HEK293 (cell line): Measurements from ENCODE around the gene INO80.

ENCODE experiments used
- CTCF ChIA-PET: fragments of 350-600 bp; formaldehyde crosslinking; extraction: SDS; loops from one replicate; lab custom pipeline; 2021; ENCODE audit warnings: antibody characterized with exemption; lab: Yijun Ruan, JAX
- POLR2A ChIA-PET: fragments of 300-600 bp; formaldehyde crosslinking; extraction: SDS; loops from one replicate; lab custom pipeline; 2020; ENCODE audit warnings: antibody characterized with exemption, inconsistent platforms; lab: Yijun Ruan, JAX
- H3K27ac ChIP-seq: fragments of 200-500 bp; sonication (Bioruptor generic); 2 replicates; pipeline ENCODE4 v1.5.1; 2014; ENCODE audit warnings: low read depth, low read length, control low read depth, inconsistent platforms; ENCODE audit errors: extremely low read depth
- H3K36me3 ChIP-seq, 2 experiments: fragments of 200-500 bp in 1 of 2; sonication (Bioruptor generic) in 1 of 2; 1 replicate in 1 of 2; 2 replicates in 1 of 2; pipeline ENCODE4 v1.5.1; 2014 to 2017; ENCODE audit warnings: inconsistent platforms in 2 of 2, low read length in 2 of 2; ENCODE audit not compliant: control insufficient read depth in 2 of 2, insufficient read depth in 1 of 2
- H3K4me1 ChIP-seq: fragments of 200-500 bp; sonication (Bioruptor generic); 2 replicates; pipeline ENCODE4 v1.5.1; 2014; ENCODE audit warnings: mild to moderate bottlenecking, low read length, inconsistent platforms; ENCODE audit not compliant: control insufficient read depth, insufficient read depth
- H3K4me3 ChIP-seq: 2 replicates; pipeline ENCODE4 v1.5.1; 2011; ENCODE audit warnings: low read depth, mild to moderate bottlenecking, control low read depth, low read length, moderate library complexity
- H3K9me3 ChIP-seq: fragments of 200-500 bp; sonication (Bioruptor generic); 2 replicates; pipeline ENCODE4 v1.5.1; 2014; ENCODE audit warnings: low read depth, low read length, inconsistent platforms; ENCODE audit not compliant: control insufficient read depth, insufficient read depth
- AEBP2 ChIP-seq: fragments of 450-650 bp; formaldehyde crosslinking; IDR thresholded peaks from 2 replicates; pipeline ENCODE4 v1.5.1; 2016; ENCODE audit warnings: missing biosample characterization, missing genetic modification characterization, borderline replicate concordance
- GLIS1 ChIP-seq: fragments of 450-650 bp; formaldehyde crosslinking; IDR thresholded peaks from 2 replicates; pipeline ENCODE4 v1.5.1; 2016; ENCODE audit warnings: missing biosample characterization, missing genetic modification characterization
- MEIS1 ChIP-seq: sonication (generic); formaldehyde crosslinking; IDR thresholded peaks from 2 replicates; pipeline ENCODE4 v1.8.1; 2022; ENCODE audit warnings: missing genetic modification reagents, mild to moderate bottlenecking, borderline replicate concordance
- OVOL3 ChIP-seq: fragments of 450-650 bp; formaldehyde crosslinking; IDR thresholded peaks from 2 replicates; pipeline ENCODE4 v1.5.1; 2016; ENCODE audit warnings: missing biosample characterization, missing genetic modification characterization
- REST ChIP-seq: fragments of 450-650 bp; formaldehyde crosslinking; IDR thresholded peaks from 2 replicates; pipeline ENCODE4 v1.5.1; 2016; ENCODE audit warnings: missing biosample characterization, missing genetic modification characterization
- ZFP37 ChIP-seq: fragments of 450-650 bp; formaldehyde crosslinking; IDR thresholded peaks from 2 replicates; pipeline ENCODE4 v1.5.1; 2016; ENCODE audit warnings: missing biosample characterization, missing genetic modification characterization
- ZIC2 ChIP-seq: fragments of 450-650 bp; formaldehyde crosslinking; IDR thresholded peaks from 2 replicates; pipeline ENCODE4 v1.5.1; 2016; ENCODE audit warnings: missing biosample characterization, missing genetic modification characterization
- ZNF140 ChIP-seq: fragments of 450-650 bp; formaldehyde crosslinking; IDR thresholded peaks from 2 replicates; pipeline ENCODE4 v1.5.1; 2016; ENCODE audit warnings: missing biosample characterization, missing genetic modification characterization
- ZNF155 ChIP-seq: fragments of 450-650 bp; formaldehyde crosslinking; IDR thresholded peaks from 2 replicates; pipeline ENCODE4 v1.5.1; 2016; ENCODE audit warnings: missing biosample characterization, missing genetic modification characterization
- ZNF175 ChIP-seq: fragments of 450-650 bp; formaldehyde crosslinking; IDR thresholded peaks from 2 replicates; pipeline ENCODE4 v1.5.1; 2016; ENCODE audit warnings: missing biosample characterization, missing genetic modification characterization
- ZNF2 ChIP-seq: fragments of 450-650 bp; formaldehyde crosslinking; IDR thresholded peaks from 2 replicates; pipeline ENCODE4 v1.5.1; 2016; ENCODE audit warnings: missing biosample characterization, missing genetic modification characterization
- ZNF248 ChIP-seq: fragments of 450-650 bp; formaldehyde crosslinking; IDR thresholded peaks from 2 replicates; pipeline ENCODE4 v1.5.1; 2017; ENCODE audit warnings: missing biosample characterization, missing genetic modification characterization
- ZNF292 ChIP-seq: fragments of 450-650 bp; formaldehyde crosslinking; IDR thresholded peaks from 2 replicates; pipeline ENCODE4 v1.5.1; 2016; ENCODE audit warnings: low read depth, missing biosample characterization, missing genetic modification characterization, borderline replicate concordance
- ZNF366 ChIP-seq: fragments of 450-650 bp; formaldehyde crosslinking; conservative IDR thresholded peaks from 2 replicates; pipeline ENCODE4 v1.5.1; 2016; ENCODE audit warnings: missing biosample characterization, missing genetic modification characterization
- ZNF37A ChIP-seq: fragments of 450-650 bp; IDR thresholded peaks from 2 replicates; pipeline ENCODE4 v1.5.1; 2018; ENCODE audit warnings: missing biosample characterization, missing genetic modification characterization
- ZNF423 ChIP-seq: fragments of 450-650 bp; formaldehyde crosslinking; IDR thresholded peaks from 2 replicates; pipeline ENCODE4 v1.5.1; 2016; ENCODE audit warnings: missing biosample characterization, missing genetic modification characterization
- ZNF558 ChIP-seq: fragments of 450-650 bp; formaldehyde crosslinking; IDR thresholded peaks from 2 replicates; pipeline ENCODE4 v1.5.1; 2016; ENCODE audit warnings: missing biosample characterization, missing genetic modification characterization
- ZNF560 ChIP-seq: fragments of 450-650 bp; formaldehyde crosslinking; IDR thresholded peaks from 2 replicates; pipeline ENCODE4 v1.5.1; 2017; ENCODE audit warnings: missing biosample characterization, missing genetic modification characterization, borderline replicate concordance
- ZNF621 ChIP-seq: fragments of 450-650 bp; formaldehyde crosslinking; IDR thresholded peaks from 2 replicates; pipeline ENCODE4 v1.5.1; 2017; ENCODE audit warnings: missing biosample characterization, missing genetic modification characterization
- ZNF626 ChIP-seq: fragments of 450-650 bp; sonication (Bioruptor Pico); formaldehyde crosslinking; IDR thresholded peaks from 2 replicates; pipeline ENCODE4 v1.5.1; 2018; ENCODE audit warnings: missing biosample characterization, missing genetic modification characterization, inconsistent platforms
- ZNF664 ChIP-seq: fragments of 450-650 bp; formaldehyde crosslinking; IDR thresholded peaks from 2 replicates; pipeline ENCODE4 v1.5.1; 2016; ENCODE audit warnings: missing biosample characterization, missing genetic modification characterization
- ZNF707 ChIP-seq: fragments of 450-650 bp; formaldehyde crosslinking; IDR thresholded peaks from 2 replicates; pipeline ENCODE4 v1.5.1; 2016; ENCODE audit warnings: missing biosample characterization, missing genetic modification characterization
- ZSCAN30 ChIP-seq: fragments of 450-650 bp; IDR thresholded peaks from 2 replicates; pipeline ENCODE4 v1.5.1; 2018; ENCODE audit warnings: missing biosample characterization, mild to moderate bottlenecking, missing genetic modification characterization, moderate library complexity
- TF ChIP-seq, protein P1 (sequence below): fragments of 450-650 bp; formaldehyde crosslinking; IDR thresholded peaks from 2 replicates; pipeline ENCODE4 v1.5.0; 2017; ENCODE audit warnings: missing biosample characterization, missing genetic modification characterization, borderline replicate concordance
- TF ChIP-seq, protein P2 (sequence below): fragments of 450-650 bp; formaldehyde crosslinking; IDR thresholded peaks from 2 replicates; pipeline ENCODE4 v1.5.1; 2017; ENCODE audit warnings: missing biosample characterization, missing genetic modification characterization
- TF ChIP-seq, protein P3 (sequence below): fragments of 450-650 bp; formaldehyde crosslinking; IDR thresholded peaks from 2 replicates; pipeline ENCODE4 v1.5.1; 2017; ENCODE audit warnings: missing biosample characterization, missing genetic modification characterization

Gene INO80

DNA sequence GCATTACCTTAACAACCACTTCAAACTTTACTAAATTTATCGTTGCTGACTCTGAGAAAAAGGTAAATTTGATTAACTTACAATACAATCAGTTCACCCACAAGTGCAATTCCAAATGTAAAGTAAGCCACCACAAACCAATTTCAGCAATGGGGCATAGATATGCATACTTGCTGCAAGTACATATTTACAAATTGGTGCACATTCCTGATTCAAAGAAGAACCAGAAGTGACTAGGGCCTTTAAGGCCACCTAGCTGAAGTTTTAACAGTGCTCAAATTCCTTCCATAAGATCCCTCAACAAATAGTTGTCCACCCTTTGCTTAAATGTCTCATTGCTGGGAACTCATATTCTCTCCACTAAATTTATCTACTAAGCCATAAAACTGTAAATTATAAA, 67.2 kb downstream of the INO80 start (continued):
- TF ChIP-seq ZNF175 (tag by site-specific recombination): no peak
- no peak for TF ChIP-seq ZNF366 (tag by site-specific recombination)
- no peak for TF ChIP-seq ZFP37 (tag by site-specific recombination)
- TF ChIP-seq, protein P1, sequence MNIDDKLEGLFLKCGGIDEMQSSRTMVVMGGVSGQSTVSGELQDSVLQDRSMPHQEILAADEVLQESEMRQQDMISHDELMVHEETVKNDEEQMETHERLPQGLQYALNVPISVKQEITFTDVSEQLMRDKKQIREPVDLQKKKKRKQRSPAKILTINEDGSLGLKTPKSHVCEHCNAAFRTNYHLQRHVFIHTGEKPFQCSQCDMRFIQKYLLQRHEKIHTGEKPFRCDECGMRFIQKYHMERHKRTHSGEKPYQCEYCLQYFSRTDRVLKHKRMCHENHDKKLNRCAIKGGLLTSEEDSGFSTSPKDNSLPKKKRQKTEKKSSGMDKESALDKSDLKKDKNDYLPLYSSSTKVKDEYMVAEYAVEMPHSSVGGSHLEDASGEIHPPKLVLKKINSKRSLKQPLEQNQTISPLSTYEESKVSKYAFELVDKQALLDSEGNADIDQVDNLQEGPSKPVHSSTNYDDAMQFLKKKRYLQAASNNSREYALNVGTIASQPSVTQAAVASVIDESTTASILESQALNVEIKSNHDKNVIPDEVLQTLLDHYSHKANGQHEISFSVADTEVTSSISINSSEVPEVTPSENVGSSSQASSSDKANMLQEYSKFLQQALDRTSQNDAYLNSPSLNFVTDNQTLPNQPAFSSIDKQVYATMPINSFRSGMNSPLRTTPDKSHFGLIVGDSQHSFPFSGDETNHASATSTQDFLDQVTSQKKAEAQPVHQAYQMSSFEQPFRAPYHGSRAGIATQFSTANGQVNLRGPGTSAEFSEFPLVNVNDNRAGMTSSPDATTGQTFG: no peak

DNA sequence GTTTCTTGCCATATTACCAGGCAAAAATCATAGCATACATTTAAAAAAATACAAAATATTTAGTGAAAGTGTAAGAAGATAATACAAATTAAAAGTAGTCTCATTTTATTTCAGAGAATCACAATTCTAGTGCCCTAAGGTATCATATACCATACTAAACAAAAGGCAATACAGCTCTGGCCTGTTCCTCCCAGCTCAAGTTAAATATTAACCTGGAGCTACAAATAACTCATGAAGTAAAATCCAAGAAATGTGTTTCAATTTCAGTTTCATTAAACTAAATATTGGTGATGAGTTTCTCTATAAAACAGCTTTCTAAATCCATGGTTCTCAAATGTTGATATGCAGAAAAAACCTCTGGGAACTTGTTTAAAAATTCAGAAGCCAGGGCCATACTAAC, 67.7 kb downstream of the INO80 start:
- Histone ChIP-seq H3K36me3 (peaks cover 42 to 70% of the 10 kb centered on the region in 2 experiments), H3K4me3 (no peak overlapping the region), H3K27ac (no peak overlapping the region), H3K9me3 (no peaks in the 10 kb centered on the region), H3K4me1 (no peaks in the 10 kb centered on the region)
- ChIA-PET POLR2A (no interaction called here), CTCF (interaction anchor here (0.6 kb wide), 1 partner anchor 282 kb away, joined by 3 read pairs; no protein-coding TSS in a partner anchor)
- no peak for TF ChIP-seq REST (tag by site-specific recombination)
- no peak for TF ChIP-seq ZNF626 (tag by site-specific recombination)
- no peak for TF ChIP-seq GLIS1
- no peak for TF ChIP-seq ZNF140 (tag by site-specific recombination)
- no peak for TF ChIP-seq ZNF423 (tag by site-specific recombination)
- TF ChIP-seq, protein P2, sequence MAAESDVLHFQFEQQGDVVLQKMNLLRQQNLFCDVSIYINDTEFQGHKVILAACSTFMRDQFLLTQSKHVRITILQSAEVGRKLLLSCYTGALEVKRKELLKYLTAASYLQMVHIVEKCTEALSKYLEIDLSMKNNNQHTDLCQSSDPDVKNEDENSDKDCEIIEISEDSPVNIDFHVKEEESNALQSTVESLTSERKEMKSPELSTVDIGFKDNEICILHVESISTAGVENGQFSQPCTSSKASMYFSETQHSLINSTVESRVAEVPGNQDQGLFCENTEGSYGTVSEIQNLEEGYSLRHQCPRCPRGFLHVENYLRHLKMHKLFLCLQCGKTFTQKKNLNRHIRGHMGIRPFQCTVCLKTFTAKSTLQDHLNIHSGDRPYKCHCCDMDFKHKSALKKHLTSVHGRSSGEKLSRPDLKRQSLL (tag by site-specific recombination): no peak
- no peak for TF ChIP-seq ZNF707 (tag by site-specific recombination)
- no peak for TF ChIP-seq MEIS1 (CRISPR knock-in tag)
- TF ChIP-seq ZNF621 (tag by site-specific recombination): no peak

GRCh38 chr15:41047474-41047873, 68.6 kb downstream of the INO80 start:
- no peaks in the 10 kb centered on the region for H3K9me3 ChIP-seq
- POLR2A ChIA-PET: no interaction called here
- CTCF ChIA-PET: no interaction called here
- H3K36me3 ChIP-seq: peaks cover 39 to 79% of the 10 kb centered on the region in 2 experiments
- H3K27ac ChIP-seq: no peak overlapping the region
- H3K4me3 ChIP-seq: no peak overlapping the region
- no peaks in the 10 kb centered on the region for H3K4me1 ChIP-seq
- TF ChIP-seq ZNF37A (no peak), ZNF664 (tag by site-specific recombination) (no peak), ZNF248 (tag by site-specific recombination) (no peak), ZNF292 (tag by site-specific recombination) (no peak), ZIC2 (tag by site-specific recombination) (no peak), ZNF366 (tag by site-specific recombination) (no peak), ZNF155 (tag by site-specific recombination) (no peak), ZSCAN30 (no peak), OVOL3 (tag by site-specific recombination) (no peak), ZNF2 (tag by site-specific recombination) (no peak), ZNF558 (tag by site-specific recombination) (no peak), AEBP2 (tag by site-specific recombination) (no peak), ZNF560 (tag by site-specific recombination) (no peak)
- TF ChIP-seq, protein P3, sequence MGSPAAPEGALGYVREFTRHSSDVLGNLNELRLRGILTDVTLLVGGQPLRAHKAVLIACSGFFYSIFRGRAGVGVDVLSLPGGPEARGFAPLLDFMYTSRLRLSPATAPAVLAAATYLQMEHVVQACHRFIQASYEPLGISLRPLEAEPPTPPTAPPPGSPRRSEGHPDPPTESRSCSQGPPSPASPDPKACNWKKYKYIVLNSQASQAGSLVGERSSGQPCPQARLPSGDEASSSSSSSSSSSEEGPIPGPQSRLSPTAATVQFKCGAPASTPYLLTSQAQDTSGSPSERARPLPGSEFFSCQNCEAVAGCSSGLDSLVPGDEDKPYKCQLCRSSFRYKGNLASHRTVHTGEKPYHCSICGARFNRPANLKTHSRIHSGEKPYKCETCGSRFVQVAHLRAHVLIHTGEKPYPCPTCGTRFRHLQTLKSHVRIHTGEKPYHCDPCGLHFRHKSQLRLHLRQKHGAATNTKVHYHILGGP (tag by site-specific recombination): no peak
